Measurements from ENCODE around the gene OR8U1. TPM values are rescaled to one million over a fixed set of nuclear protein-coding genes. Genes with fewer than 3 reads are reported as not detected.

The OR8U1 gene
- total RNA-seq = not detected in 2 replicates

DNA sequence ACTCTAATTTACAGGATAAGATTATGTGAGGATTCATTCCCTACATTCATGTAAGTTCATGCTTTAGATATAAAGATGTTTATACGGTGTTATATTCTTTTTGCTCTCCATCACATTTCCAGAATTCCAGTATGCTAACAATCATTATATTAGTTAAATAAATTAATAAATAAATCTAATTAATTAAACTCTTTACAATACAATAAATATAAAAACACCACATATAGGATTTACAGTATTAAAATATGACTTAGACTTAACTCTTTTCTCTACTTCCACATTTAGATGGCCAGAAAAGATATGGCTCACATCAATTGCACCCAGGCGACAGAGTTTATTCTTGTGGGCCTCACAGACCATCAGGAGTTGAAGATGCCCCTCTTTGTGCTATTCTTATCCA, at the start of gene OR8U1:
Gene OR8U1, plus strand, starts transcription at position 301 of the 400 bp plus-strand sequence. Its CDS starts 0 bp downstream, at position 301.

DNA sequence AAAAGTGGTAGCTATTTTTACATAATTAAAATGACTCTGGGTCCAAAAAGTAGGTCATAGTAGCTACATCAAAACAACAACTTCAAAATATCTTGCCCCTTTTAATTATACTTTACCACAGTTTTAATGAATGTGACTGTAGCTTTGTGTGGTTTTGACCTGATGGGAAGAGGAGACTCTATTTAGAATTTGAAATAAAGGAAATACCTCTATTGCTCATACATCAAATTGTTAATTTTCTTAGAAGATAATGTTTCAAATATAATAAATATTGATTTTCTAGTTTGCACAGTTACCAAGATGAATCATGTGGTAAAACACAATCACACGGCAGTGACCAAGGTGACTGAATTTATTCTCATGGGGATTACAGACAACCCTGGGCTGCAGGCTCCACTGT, 29.7 kb upstream of the OR8U1 start, which contains the start of gene OR8K1:
Gene OR8K1, plus strand, starts transcription at position 301 of the 400 bp plus-strand sequence. Its CDS starts 0 bp downstream, at position 301.

GRCh38 chr11:56353991-56354390, 21.4 kb upstream of the OR8U1 start, which contains the start of gene OR8J1:
Gene OR8J1, plus strand, starts transcription at chr11:56354291. Its CDS starts 5,956 bp downstream, at chr11:56360247.

DNA sequence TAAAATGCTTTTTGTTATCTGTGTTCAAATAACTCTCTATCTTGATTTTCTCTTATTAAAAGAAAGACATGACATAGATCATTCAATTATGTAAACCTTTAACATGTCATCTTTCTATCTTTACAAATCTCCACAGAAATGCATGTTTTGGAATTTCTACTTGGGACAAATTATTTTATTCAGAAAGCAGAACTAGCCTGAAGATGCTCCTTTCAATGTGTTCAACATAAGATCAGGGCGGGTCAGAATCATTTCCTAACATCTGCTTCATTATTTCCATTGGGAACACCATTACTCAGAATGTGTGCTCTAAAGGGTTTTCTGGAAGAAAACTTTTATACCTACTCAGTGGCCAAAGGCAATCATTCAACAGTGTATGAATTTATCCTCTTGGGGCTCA, 37.0 kb downstream of the OR8U1 start, which contains the start of gene OR5AL1:
Gene OR5AL1, plus strand, starts transcription at position 301 of the 400 bp plus-strand sequence.

Other genes starting within 250 kb of the OR8U1 start
- gene OR8J3, start 235.4 kb upstream of the OR8U1 start, total RNA-seq = not detected in 2 replicates
- gene OR8K5, start 215.3 kb upstream of the OR8U1 start, total RNA-seq = not detected in 2 replicates
- not detected in 2 replicates for gene OR5J2, start 199.0 kb upstream of the OR8U1 start, total RNA-seq
- gene OR5T2, start 141.4 kb upstream of the OR8U1 start, total RNA-seq = not detected in 2 replicates
- not detected in 2 replicates for gene OR5T3, start 123.4 kb upstream of the OR8U1 start, total RNA-seq
- not detected in 2 replicates for gene OR5T1, start 101.5 kb upstream of the OR8U1 start, total RNA-seq
- not detected in 2 replicates for gene OR8H1, start 83.4 kb upstream of the OR8U1 start, total RNA-seq
- not detected in 2 replicates for gene OR8K3, start 60.5 kb upstream of the OR8U1 start, total RNA-seq
- gene OR8K1, start 29.6 kb upstream of the OR8U1 start, total RNA-seq = not detected in 2 replicates
- gene OR8J1, start 21.3 kb upstream of the OR8U1 start, total RNA-seq = not detected in 2 replicates
- not detected in 2 replicates for gene OR5AL1, start 37.1 kb downstream of the OR8U1 start, total RNA-seq
- not detected in 2 replicates for gene OR5M3, start 97.7 kb downstream of the OR8U1 start, total RNA-seq
- gene OR5M8, start 115.7 kb downstream of the OR8U1 start, total RNA-seq = not detected in 2 replicates
- gene OR5M11, start 167.6 kb downstream of the OR8U1 start, total RNA-seq = not detected in 2 replicates
- gene OR5M10, start 202.1 kb downstream of the OR8U1 start, total RNA-seq = not detected in 2 replicates
- gene OR5M1, start 239.2 kb downstream of the OR8U1 start, total RNA-seq = not detected in 2 replicates

Measured in subcutaneous preadipocyte (primary cell).